ENCODE results near the gene CDC42BPG.

Gene CDC42BPG

GRCh38 chr11:64885367-64886286 lies 41.2 kb upstream of the CDC42BPG start:
- H3K36me3 ChIP-seq (ENCODE audit: control insufficient read depth, insufficient read depth, low read length): peaks cover 3% of the 10 kb centered on the region
- H3K27me3 ChIP-seq (ENCODE audit: control insufficient read depth, insufficient read depth, low read length): no peaks in the 10 kb centered on the region
- peaks cover 2% of the 10 kb centered on the region for H3K4me1 ChIP-seq (ENCODE audit: control insufficient read depth, insufficient read depth, low read length)
- H3K4me3 ChIP-seq (ENCODE audit: low read length): no peak overlapping the region
- H3K27ac ChIP-seq (ENCODE audit: low read depth, low read length): no peak overlapping the region
- no peak overlapping the region for H3K9ac ChIP-seq (ENCODE audit: low read length)

GRCh38 chr11:64884019-64884418 lies 39.6 kb upstream of the CDC42BPG start:
- no peak overlapping the region for H3K9ac ChIP-seq (ENCODE audit: low read length)
- H3K4me1 ChIP-seq (ENCODE audit: control insufficient read depth, insufficient read depth, low read length): peaks cover 10% of the 10 kb centered on the region
- H3K27me3 ChIP-seq (ENCODE audit: control insufficient read depth, insufficient read depth, low read length): no peaks in the 10 kb centered on the region
- H3K27ac ChIP-seq (ENCODE audit: low read depth, low read length): no peak overlapping the region
- H3K36me3 ChIP-seq (ENCODE audit: control insufficient read depth, insufficient read depth, low read length): no peaks in the 10 kb centered on the region
- H3K4me3 ChIP-seq (ENCODE audit: low read length): no peak overlapping the region

GRCh38 chr11:64883575-64883974 lies 39.1 kb upstream of the CDC42BPG start:
- no peaks in the 10 kb centered on the region for H3K27me3 ChIP-seq (ENCODE audit: control insufficient read depth, insufficient read depth, low read length)
- no peak overlapping the region for H3K27ac ChIP-seq (ENCODE audit: low read depth, low read length)
- no peaks in the 10 kb centered on the region for H3K36me3 ChIP-seq (ENCODE audit: control insufficient read depth, insufficient read depth, low read length)
- H3K4me3 ChIP-seq (ENCODE audit: low read length): no peak overlapping the region
- no peak overlapping the region for H3K9ac ChIP-seq (ENCODE audit: low read length)
- H3K4me1 ChIP-seq (ENCODE audit: control insufficient read depth, insufficient read depth, low read length): peaks cover 11% of the 10 kb centered on the region

DNA sequence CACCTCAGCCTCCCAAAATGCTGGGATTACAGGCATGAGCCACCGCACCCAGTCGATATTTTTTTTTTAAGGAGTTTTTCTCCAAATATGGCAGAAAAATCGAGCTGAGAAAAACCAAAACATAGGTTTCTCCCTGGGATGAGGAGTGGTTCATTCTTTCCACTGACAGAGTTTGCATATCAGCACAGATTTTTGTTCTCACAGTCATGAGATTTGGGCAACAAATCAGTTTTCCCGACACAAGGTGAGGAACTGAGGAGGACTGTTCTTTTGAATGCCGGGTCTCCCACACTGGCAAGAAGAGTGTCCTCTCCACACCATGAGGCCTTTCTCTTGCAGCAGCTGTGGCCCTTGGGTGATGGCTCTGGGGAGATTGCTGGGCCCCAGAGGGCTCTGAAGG lies 37.8 kb upstream of the CDC42BPG start:
- Histone ChIP-seq H3K27ac (ENCODE audit: low read depth, low read length) (no peak overlapping the region), H3K9ac (ENCODE audit: low read length) (no peak overlapping the region), H3K4me1 (ENCODE audit: control insufficient read depth, insufficient read depth, low read length) (peaks cover 9% of the 10 kb centered on the region)

GRCh38 chr11:64881476-64881875 lies 37.0 kb upstream of the CDC42BPG start:
- Histone ChIP-seq H3K27me3 (ENCODE audit: control insufficient read depth, insufficient read depth, low read length) (no peaks in the 10 kb centered on the region), H3K9ac (ENCODE audit: low read length) (no peak overlapping the region), H3K4me3 (ENCODE audit: low read length) (no peak overlapping the region), H3K36me3 (ENCODE audit: control insufficient read depth, insufficient read depth, low read length) (peaks cover 2% of the 10 kb centered on the region), H3K4me1 (ENCODE audit: control insufficient read depth, insufficient read depth, low read length) (peaks cover 9% of the 10 kb centered on the region), H3K27ac (ENCODE audit: low read depth, low read length) (no peak overlapping the region)

More for the DNA sequence above, 37.8 kb upstream of the CDC42BPG start:
- H3K27me3 ChIP-seq (ENCODE audit: control insufficient read depth, insufficient read depth, low read length): no peaks in the 10 kb centered on the region
- peaks cover 2% of the 10 kb centered on the region for H3K36me3 ChIP-seq (ENCODE audit: control insufficient read depth, insufficient read depth, low read length)
- no peak overlapping the region for H3K4me3 ChIP-seq (ENCODE audit: low read length)

GRCh38 chr11:64880240-64881001 lies 36.0 kb upstream of the CDC42BPG start:
- Histone ChIP-seq H3K4me3 (ENCODE audit: low read length) (no peak overlapping the region), H3K36me3 (ENCODE audit: control insufficient read depth, insufficient read depth, low read length) (peaks cover 2% of the 10 kb centered on the region), H3K27ac (ENCODE audit: low read depth, low read length) (no peak overlapping the region), H3K9ac (ENCODE audit: low read length) (no peak overlapping the region), H3K4me1 (ENCODE audit: control insufficient read depth, insufficient read depth, low read length) (peaks cover 17% of the 10 kb centered on the region), H3K27me3 (ENCODE audit: control insufficient read depth, insufficient read depth, low read length) (no peaks in the 10 kb centered on the region)

GRCh38 chr11:64879244-64879900 lies 34.9 kb upstream of the CDC42BPG start:
- Histone ChIP-seq H3K9ac (ENCODE audit: low read length) (peak overlapping the region; percentile 81), H3K27ac (ENCODE audit: low read depth, low read length) (peak overlapping the region; percentile 91), H3K27me3 (ENCODE audit: control insufficient read depth, insufficient read depth, low read length) (no peaks in the 10 kb centered on the region), H3K4me3 (ENCODE audit: low read length) (peak overlapping the region; percentile 92), H3K4me1 (ENCODE audit: control insufficient read depth, insufficient read depth, low read length) (peaks cover 19% of the 10 kb centered on the region), H3K36me3 (ENCODE audit: control insufficient read depth, insufficient read depth, low read length) (peaks cover 2% of the 10 kb centered on the region)

DNA sequence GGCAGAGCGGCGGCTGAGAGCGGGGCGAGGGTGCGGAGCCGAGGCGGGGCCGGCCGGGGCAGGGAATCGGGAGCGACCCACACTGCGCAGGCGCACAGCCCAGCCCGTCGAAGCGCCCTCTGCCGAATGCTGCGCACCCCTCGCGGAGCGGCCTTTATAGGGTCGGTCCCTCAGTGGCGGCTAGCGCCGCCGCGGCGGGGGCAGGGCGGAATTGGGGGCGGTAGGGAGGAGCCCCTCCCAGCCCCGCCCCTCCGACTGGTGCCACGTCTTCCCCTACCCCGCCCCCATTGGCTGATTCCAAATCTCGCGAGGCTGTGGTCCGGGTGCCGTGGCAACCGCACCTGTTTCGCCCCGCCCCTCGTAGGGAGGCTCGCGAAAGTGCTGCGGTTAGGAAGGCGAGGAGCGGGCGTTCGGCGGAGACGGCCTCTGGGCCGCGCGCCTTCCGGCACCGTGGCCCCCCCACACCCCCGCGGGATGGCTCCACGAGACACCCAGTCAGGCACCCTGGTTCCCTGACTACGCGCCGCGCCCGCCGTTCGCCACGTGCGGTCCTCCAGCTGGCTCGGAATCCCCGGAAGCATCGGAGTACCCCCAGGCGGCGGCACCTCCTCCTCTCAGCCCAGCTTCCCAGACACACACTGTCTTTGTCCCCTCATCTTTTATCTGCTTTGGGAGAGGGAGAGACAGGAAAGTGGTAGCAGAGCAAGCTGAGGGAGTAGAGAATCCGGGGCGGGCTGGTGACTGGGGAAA lies 34.2 kb upstream of the CDC42BPG start, which contains the start of gene EHD1:
EHD1 (minus strand) TSS at position 128 of the 750 bp plus-strand sequence. CDS start 157 bp downstream, outside the sequence.
- Histone ChIP-seq H3K36me3 (ENCODE audit: control insufficient read depth, insufficient read depth, low read length) (peaks cover 2% of the 10 kb centered on the region), H3K4me1 (ENCODE audit: control insufficient read depth, insufficient read depth, low read length) (peaks cover 19% of the 10 kb centered on the region), H3K27me3 (ENCODE audit: control insufficient read depth, insufficient read depth, low read length) (no peaks in the 10 kb centered on the region), H3K27ac (ENCODE audit: low read depth, low read length) (peak within 1 kb of the TSS; percentile 91), H3K4me3 (ENCODE audit: low read length) (peak within 1 kb of the TSS; percentile 99), H3K9ac (ENCODE audit: low read length) (peak within 1 kb of the TSS; percentile 94)

DNA sequence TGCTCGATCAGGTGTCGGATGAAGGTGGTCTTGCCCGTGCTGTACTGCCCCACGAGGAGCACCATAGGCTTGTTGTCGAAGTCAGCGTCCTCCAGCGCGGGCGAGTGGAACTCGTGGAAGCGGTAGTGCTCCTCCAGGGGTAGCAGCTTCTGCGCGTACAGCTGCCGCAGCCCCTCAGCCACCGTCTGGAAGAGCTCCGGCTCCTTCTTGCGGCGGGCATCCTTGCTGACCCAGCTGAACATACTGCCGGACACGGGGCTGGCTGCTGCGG lies 33.7 kb upstream of the CDC42BPG start:
- Histone ChIP-seq H3K4me3 (ENCODE audit: low read length) (peak overlapping the region; percentile 99), H3K9ac (ENCODE audit: low read length) (peak overlapping the region; percentile 94), H3K36me3 (ENCODE audit: control insufficient read depth, insufficient read depth, low read length) (peaks cover 7% of the 10 kb centered on the region), H3K27ac (ENCODE audit: low read depth, low read length) (peak overlapping the region; percentile 87), H3K4me1 (ENCODE audit: control insufficient read depth, insufficient read depth, low read length) (peaks cover 19% of the 10 kb centered on the region), H3K27me3 (ENCODE audit: control insufficient read depth, insufficient read depth, low read length) (no peaks in the 10 kb centered on the region)

DNA sequence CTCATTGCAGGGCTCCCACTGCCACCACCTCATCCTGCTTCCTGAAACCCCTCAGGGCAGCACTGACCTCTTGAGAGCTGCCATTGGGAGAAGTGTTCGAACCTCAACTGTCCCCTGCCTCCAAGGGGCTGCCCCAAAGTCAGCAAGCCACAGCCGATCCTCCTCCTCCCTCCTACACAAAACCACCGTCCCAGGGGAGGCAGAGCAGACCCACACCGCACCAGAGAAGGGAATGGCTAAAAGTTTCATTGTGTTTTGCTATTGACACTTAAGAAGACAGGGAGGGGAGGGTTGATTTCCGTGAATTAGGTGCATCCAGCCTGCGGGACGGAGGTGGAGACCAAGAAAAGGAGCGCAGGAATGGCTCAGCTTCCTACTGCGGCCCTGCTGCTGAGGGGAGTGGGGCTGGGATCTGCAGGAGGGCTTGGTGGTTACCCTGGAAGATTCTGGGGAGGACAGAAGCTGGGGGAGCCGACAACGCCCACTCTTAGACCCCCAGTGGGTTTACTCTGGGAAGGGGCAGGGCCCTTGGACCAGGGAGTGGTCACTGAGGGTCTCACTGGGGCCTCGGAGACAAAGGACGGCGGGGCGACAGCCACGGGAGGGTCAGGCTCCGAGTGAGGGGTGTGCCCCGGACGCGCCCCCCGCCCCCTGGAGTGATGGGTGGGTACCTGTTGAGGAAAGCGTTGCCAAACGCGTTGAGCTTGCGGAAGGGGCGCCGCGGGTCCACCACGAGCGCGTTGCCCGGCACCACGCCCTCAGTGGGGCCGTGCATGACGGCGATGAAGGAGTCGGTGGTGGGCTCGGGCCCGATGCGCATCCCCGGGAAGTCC lies 33.2 kb upstream of the CDC42BPG start:
- H3K4me3 ChIP-seq (ENCODE audit: low read length): peak overlapping the region; percentile 99
- H3K27me3 ChIP-seq (ENCODE audit: control insufficient read depth, insufficient read depth, low read length): no peaks in the 10 kb centered on the region
- H3K36me3 ChIP-seq (ENCODE audit: control insufficient read depth, insufficient read depth, low read length): peaks cover 10% of the 10 kb centered on the region
- peaks cover 19% of the 10 kb centered on the region for H3K4me1 ChIP-seq (ENCODE audit: control insufficient read depth, insufficient read depth, low read length)
- peak overlapping the region; percentile 94 for H3K9ac ChIP-seq (ENCODE audit: low read length)
- H3K27ac ChIP-seq (ENCODE audit: low read depth, low read length): peak overlapping the region; percentile 87

DNA sequence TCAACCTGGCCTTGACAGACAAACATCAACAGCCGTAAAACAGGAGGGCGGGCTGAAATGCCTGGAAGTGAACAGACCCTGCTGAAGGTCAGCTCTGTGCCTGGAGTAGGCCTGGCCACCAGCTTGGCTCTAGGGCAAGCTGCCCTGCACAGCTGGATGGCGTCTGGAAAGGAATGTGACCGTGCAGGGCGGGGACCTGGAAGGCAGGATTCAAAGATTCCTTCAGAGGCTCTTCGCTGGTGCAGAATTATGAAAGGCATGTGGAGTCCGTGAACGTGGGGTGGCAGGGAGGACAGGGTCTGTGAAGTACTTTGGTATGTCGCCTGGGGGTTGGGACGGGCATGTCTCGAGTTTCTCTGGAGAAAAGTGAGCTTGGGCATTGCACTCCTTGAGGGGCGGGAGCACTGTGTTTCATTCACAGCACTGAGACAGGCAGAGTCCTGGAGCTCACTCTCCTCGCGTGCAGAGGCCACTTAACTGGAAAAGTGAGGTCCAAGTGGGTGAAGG lies 32.4 kb upstream of the CDC42BPG start:
- Histone ChIP-seq H3K9ac (ENCODE audit: low read length) (peak overlapping the region; percentile 20), H3K4me3 (ENCODE audit: low read length) (peak overlapping the region; percentile 99), H3K27me3 (ENCODE audit: control insufficient read depth, insufficient read depth, low read length) (no peaks in the 10 kb centered on the region), H3K36me3 (ENCODE audit: control insufficient read depth, insufficient read depth, low read length) (peaks cover 12% of the 10 kb centered on the region), H3K4me1 (ENCODE audit: control insufficient read depth, insufficient read depth, low read length) (peaks cover 19% of the 10 kb centered on the region), H3K27ac (ENCODE audit: low read depth, low read length) (peak overlapping the region; percentile 87)

Measured in rectal smooth muscle tissue (tissue), 1 donor.